Adrenal gland (tissue), 5 donors: Measurements from ENCODE around the gene GEMIN2.

Experiments
- POLR2A ChIP-seq, 2 donors: fragments of 450-650 bp; IDR thresholded peaks; one replicate each; pipeline ENCODE4 v1.6.1; 2017; ENCODE audit warnings: antibody characterized with exemption in 2 of 2, mild to moderate bottlenecking in 2 of 2, moderate library complexity in 1 of 2
- TF ChIP-seq, protein P1 (sequence below), 6 experiments: fragments of 450-650 bp in 4 of 6; fragments of 200-600 bp in 2 of 6; sonication (generic) in 1 of 6; IDR thresholded peaks; 1 replicate in 5 of 6; 2 replicates in 1 of 6; pipeline versions ENCODE4 v1.5.1 to v1.8.0; 2016 to 2021; ENCODE audit warnings: antibody characterized with exemption in 6 of 6, mild to moderate bottlenecking in 2 of 6, moderate library complexity in 1 of 6
- donor health status: DM: no; HTN: no; CAD: no.

DNA sequence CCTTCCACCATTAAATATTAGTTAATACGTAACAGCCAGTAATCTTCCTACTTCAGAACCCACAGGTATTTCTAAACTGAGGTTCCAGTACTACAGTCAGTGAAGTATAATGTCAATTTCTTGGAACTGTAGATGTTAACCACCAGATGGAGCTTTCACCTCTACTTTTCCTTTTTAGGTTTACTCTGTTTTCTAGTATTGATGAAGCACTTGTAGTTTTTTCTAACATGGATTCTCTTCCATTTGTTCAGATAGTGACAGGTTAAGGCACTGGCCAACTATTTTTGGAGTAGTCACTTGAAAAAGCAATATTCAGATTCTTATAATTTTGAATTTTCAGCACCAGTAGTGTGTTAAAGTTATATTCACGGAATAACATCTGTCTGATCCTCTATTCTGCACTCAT lies 6.5 kb upstream of the GEMIN2 start:
- TF ChIP-seq, protein P1, sequence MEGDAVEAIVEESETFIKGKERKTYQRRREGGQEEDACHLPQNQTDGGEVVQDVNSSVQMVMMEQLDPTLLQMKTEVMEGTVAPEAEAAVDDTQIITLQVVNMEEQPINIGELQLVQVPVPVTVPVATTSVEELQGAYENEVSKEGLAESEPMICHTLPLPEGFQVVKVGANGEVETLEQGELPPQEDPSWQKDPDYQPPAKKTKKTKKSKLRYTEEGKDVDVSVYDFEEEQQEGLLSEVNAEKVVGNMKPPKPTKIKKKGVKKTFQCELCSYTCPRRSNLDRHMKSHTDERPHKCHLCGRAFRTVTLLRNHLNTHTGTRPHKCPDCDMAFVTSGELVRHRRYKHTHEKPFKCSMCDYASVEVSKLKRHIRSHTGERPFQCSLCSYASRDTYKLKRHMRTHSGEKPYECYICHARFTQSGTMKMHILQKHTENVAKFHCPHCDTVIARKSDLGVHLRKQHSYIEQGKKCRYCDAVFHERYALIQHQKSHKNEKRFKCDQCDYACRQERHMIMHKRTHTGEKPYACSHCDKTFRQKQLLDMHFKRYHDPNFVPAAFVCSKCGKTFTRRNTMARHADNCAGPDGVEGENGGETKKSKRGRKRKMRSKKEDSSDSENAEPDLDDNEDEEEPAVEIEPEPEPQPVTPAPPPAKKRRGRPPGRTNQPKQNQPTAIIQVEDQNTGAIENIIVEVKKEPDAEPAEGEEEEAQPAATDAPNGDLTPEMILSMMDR (IDR thresholded peaks at IDR 0.05) = peak; percentile 26 to 55 (median 38)
- no peak for TF ChIP-seq POLR2A (IDR thresholded peaks at IDR 0.05)
